ENCODE results near the gene PGP.
A peak's percentile ranks its signal among the peaks of the same experiment; 100 is the strongest.
"Not testable (repeated sequence)": the region's sequence is repeated elsewhere in the genome, so short reads cannot be mapped to it uniquely, and the experiment has no call there.

The PGP gene

DNA sequence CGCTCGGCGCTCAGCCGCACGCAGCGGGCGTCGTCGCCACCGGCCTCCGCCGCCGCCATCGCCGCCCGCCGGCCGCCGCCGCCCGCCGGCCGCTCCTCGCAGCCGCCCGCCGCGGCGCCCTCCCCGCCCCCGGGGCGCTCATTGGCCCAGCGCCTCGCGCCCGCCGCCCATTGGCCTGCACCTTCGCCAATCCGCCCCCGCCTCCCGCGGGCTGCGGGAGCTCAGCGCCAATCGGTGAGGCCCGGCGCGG, at the start of gene PGP:
TSS of gene PGP (minus strand) at position 122 of the 250 bp plus-strand sequence. CDS start at position 59, 63 bp downstream.
- DNase-seq, result no peak

- not testable (repeated sequence) for DNase-seq
These were observed 48.4 kb upstream of the PGP start for GRCh38 chr16:2263026-2263425.

GRCh38 chr16:2260250-2260649, 45.6 kb upstream of the PGP start:
- no peak for DNase-seq

DNA sequence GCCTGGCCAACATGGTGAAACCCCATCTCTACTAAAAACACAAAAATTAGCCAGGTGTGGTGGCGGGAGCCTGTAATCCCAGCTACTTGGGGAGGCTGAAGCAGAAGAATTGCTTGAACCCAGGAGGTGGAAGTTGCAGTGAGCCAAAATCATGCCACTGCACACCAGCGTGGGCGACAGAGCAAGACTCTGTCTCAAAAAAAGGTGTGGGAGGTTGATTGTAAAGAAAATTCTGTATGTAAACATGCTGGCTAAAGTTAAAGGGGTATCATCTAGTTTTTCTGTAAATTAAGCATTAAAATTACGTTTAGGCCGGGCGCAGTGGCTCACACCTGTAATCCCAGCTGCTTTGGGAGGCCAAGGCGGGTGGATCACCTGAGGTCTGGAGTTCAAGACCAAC, 43.9 kb upstream of the PGP start:
- not testable (repeated sequence) for DNase-seq

GRCh38 chr16:2257726-2258125, 43.1 kb upstream of the PGP start:
- DNase-seq, result no peak

DNA sequence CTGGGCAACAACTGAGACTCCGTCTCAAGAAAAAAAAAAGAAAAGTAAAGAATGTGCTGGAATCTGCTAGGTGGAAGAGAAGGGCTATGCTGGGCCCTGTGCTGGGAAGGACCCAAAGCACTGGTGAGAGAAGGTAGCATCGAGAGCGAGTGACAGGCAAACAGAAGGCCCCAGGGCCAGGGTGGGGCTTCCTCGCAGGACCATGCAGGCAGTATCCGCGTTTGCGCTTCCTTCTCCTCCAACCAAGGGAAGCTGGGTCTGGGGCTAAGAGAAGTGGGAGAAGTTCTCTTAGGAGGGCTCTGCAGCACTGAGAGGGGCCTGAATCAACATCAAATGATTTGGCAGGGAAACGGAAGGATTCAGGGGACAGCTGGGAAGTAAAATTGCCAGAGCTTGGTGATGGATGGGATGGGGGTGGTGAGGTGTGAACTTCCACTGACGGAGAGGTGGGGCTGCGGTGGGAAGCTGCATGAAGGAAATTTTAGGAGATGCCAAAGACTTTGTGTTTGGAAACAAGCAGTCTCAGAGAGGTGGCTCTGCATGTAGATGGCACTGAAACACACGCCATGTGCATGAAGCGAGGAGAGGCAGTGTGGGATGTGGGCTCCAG, 42.0 kb upstream of the PGP start:
- DNase-seq, result no peak

DNA sequence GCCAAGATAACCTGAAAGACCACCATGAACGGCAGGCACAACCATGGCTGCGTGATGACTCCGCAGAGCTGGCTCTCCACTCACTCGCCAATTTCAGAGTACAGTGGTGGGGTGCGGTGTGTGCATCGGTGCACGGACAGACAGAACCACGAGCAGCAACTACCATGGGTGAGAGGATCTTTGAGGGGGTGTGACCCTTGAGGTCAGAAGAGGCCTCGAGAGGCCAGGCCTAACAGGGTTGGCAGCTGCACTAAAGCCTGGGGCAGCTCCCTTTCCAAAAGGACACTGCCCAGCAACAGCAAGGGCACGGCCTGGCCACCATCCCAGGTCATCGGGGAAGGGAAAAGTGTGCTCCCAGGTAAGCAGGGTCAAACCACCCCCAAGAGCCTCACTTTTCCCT, 38.7 kb upstream of the PGP start:
- no peak for DNase-seq

DNA sequence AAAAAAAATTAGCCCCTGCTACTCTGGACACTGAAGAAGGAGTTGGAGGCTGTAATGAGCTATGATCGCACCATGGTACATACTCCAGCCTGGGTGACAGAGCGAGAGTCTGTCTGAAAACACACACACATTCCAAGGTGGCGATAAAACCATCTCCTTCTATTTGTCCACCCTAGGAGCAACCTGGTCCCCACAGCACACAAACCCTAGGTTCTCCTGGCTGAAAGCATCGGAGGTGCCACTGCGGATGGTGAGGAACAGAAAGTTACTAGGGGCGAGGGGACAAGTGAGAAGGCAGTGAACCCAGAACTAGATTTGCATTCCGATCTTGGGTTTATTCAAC, 38.1 kb upstream of the PGP start:
- DNase-seq, result no peak

DNA sequence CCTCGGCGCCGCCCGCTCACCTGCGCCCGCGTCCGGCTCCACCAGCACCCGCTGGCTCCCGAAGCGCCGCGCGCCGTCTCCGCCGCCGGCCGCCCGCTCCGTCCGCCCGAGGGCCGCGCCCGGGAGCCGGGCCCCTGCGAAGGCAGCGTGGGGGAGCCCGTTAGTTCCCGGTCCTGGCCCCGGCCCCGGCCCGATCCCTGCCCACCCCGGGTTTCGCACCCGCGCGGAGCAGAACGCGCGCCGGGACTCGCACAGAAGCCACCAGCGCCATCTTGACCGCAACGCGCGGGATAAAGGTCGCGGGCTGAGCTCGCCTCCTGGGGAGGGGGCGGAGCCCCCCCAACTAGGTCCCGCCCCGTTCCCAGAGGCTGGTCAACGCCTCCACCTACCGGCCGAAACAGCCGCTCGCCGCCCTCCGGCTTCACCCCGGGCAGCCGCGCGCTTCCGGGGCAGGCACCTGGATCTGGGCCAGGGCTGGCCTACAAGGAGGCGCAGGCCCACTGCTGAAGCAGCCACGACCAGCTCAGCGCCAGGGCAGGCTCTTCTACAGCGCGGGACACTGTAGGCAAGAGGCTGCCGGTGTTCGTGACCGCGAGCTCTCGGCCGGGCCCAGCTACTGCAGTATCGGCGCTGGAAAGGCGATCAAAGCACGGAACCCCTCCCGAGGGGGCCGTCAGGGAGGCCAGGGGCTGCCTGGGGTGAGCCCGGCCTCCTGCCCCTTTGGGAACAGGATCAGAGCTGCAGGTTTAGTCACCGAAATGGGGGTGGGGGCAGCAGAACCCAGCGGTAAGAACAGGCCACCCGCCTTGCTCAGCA, 36.9 kb upstream of the PGP start, which contains the start of gene ECI1:
TSS of gene ECI1 (minus strand) at position 292 of the 816 bp plus-strand sequence. CDS start at position 271, 21 bp downstream.
- peak; percentile 72 to 95 for DNase-seq

DNA sequence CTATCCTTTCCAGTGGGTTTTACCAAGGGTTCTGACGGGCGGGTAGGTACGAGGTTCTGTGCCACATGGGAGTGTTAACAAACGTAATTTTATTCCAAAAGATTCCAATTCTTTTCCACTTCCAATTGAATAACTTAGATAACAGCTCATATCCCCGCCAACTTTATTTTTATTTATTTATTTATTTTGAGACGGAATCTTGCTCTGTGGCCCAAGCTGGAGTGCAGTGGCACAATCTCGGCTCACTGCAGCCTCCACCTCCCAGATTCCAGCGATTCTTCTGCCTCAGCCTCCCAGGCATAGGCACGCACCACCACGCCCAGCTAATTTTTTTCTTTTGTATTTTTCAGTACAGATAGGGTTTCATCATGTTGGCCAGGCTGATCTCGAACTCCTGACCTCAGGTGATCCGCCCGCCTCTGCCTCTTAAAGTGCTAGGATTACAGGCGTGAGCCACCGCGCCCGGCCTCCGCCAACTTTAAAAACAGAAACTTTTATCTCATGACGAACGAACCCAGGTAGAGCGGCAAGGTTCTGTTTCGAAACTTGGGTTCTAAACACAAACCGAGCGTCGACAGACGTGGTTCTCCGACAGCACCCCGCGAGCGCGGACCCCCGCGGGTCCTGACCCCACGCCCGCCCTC, 36.1 kb upstream of the PGP start:
- DNase-seq, result no peak

GRCh38 chr16:2246301-2246885, 31.8 kb upstream of the PGP start:
- DNase-seq, result no peak

DNA sequence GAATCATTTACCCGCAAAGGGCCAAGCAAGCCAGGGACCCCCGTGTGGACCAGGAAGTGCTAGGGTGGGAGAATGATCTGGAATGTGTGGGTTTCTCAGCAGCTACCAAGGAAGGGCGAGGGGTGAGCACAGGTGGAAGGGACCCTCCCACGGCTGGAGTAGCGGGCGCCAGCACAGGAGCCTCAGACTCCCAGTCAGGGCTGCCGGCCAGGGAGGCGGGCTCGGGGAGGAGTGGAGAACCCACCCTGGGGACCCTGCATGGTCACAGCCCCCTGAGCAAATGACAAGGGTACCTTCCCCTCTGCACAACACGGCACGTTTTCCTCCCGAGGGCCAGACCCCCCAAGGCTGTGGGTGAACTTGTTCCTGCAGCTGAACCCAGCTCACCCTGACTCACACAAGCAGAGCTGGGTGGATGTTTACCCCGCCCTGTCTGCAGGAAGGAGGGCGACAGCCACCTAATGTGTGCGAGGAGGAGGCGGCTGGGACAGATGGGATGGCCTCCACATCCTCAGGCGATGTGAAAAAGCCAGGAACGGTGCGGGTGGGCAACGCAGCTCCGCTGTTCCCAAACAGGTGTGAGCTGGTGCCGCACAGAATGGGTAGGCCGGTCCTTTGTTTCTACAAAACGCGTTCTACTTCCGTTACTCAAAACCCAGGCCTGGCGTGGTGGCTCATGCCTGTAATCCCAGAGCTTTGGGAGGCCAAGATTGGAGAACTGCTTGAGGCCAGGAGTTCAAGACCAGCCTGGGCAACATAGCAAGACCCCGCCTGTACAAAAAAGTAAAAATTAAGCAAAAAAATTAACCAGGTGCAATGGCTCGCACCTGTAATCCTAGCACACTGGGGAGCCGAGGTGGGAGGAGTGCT, 30.5 kb upstream of the PGP start:
- DNase-seq, result no peak

- DNase-seq, result no peak
These were observed 29.7 kb upstream of the PGP start for GRCh38 chr16:2244301-2244700.

- DNase-seq, result no peak
These were observed 29.1 kb upstream of the PGP start for GRCh38 chr16:2243781-2244180.

DNA sequence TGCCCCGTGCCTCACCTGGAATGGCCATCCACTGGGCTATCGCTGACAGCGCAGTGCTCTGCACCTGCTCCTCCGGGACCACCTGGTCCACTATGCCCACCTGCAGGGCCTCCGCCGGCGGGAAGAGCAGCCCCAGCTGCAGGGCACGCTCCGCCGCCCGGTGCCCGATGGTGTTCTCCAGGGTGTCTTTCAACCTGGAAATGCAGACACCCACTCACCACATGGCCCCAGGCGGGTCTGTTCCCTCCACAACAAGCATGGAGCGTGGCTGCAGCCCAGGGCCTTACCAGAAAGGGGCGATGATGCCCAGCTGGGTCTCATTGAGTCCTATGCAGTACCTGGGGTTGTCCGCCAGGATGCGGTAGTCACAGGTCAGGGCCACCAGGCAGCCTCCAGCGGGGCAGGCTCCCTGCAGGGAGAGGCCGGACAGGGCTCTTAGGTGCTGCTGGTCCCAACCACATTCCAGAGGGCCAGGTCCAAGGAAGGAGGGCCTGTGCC, 28.4 kb upstream of the PGP start:
- DNase-seq, result no peak

GRCh38 chr16:2242598-2242997, 28.0 kb upstream of the PGP start:
- no peak for DNase-seq

- not testable (repeated sequence) for DNase-seq
These were observed 25.7 kb upstream of the PGP start for GRCh38 chr16:2240331-2240730.

DNA sequence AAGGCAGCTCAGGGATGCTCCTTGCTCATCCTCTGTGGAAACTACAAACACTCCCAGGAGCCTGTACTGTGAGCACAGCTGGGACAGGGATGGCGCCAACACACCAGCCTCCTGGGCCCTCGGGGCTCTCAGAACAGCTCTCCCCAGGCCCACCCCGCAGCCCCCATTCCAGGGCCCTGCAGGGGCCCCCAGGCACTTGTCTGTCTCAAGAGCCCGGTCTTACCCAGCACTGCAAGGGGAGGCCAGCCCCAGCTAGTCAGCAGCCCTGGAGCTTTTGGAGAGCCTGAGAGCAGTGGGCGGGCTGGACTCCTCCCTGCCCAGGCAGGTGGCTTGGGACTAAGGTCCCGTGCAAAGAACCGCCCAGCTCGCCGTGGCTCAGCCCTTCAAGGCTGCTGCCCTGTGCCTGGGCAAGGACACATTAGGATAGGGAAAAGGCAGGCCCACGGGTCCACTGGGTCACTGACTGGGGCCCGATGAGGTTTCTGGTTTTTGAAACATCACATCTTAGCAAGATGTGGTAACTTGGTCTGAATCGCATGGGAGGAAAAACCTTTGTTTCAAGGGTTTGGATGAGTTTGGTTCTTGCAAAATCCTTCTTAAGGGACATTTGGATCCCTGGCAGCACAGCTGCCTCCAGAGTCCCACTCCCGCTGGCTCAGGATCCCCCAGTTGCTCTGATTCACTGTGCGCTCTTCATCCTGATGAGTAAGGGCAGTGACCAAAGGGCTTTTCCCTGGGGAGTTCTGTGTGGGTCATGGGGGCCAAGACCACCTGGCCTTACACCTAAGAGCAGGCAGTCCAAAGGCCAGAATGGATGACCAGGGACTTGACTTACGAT, 24.4 kb upstream of the PGP start:
- DNase-seq, result no peak

DNA sequence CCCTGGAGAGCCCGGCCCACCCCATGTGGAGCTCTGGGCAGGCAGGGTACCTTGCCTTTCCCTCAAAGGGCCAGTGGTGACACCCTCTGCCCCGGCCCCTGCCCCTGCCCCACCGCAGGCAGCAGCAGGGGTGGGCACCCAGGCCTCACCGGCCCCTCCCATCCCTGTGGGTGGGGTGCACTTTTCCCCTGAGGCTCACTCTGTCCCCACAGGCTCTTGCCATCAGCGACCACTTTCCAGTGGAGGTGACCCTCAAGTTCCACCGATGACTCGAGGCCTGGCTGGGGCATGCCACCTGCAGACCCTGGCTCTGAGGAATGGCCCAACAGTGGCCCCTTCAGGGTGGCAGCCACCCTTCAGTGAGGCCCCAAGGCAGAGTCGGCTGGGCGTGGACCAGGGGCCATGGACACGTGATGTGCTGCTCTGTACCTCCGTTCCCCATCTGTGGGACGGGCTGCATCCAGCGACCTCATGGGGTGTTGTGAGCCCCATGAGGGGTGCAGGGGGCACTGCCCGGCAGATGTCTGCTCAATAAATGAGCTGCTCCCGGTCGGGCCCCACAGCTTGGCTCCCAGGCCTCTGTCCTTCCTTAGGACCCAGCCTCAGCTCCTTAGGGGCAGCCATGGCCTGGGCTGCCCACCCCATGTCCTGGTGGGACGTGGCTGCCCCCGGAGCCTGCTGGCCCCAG, 23.7 kb upstream of the PGP start:
- no peak for DNase-seq

DNA sequence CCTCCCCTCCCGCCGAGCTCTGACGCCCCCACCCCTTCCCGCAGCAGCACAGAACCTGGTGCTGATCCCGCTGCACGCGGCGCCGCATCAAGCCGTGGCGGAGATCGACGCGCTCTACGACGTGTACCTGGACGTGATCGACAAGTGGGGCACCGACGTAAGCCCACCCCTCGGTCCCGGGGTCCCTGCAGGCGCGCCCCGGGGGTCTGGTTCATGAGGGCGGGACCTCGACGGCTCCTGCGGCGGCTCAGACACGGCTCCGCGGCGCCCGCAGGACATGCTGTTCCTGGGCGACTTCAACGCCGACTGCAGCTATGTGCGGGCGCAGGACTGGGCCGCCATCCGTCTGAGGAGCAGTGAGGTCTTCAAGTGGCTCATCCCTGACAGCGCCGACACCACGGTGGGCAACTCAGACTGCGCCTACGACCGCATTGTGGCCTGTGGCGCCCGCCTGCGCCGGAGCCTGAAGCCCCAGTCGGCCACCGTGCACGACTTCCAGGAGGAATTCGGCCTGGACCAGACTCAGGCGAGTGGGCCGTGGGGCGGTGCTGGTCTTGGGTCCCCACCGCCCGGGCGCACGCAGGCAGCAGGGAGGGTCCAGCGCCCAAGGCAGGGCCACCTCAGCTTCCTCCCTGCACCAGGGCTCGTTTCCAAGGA, 23.0 kb upstream of the PGP start:
- no peak for DNase-seq

- DNase-seq, result no peak
These were observed 22.5 kb upstream of the PGP start for GRCh38 chr16:2237102-2237482.
